ENCODE data around the gene SMYD2.
A peak's percentile ranks its signal among the peaks of the same experiment; 100 is the strongest.

SMYD2 gene, protein sequence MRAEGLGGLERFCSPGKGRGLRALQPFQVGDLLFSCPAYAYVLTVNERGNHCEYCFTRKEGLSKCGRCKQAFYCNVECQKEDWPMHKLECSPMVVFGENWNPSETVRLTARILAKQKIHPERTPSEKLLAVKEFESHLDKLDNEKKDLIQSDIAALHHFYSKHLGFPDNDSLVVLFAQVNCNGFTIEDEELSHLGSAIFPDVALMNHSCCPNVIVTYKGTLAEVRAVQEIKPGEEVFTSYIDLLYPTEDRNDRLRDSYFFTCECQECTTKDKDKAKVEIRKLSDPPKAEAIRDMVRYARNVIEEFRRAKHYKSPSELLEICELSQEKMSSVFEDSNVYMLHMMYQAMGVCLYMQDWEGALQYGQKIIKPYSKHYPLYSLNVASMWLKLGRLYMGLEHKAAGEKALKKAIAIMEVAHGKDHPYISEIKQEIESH

DNA sequence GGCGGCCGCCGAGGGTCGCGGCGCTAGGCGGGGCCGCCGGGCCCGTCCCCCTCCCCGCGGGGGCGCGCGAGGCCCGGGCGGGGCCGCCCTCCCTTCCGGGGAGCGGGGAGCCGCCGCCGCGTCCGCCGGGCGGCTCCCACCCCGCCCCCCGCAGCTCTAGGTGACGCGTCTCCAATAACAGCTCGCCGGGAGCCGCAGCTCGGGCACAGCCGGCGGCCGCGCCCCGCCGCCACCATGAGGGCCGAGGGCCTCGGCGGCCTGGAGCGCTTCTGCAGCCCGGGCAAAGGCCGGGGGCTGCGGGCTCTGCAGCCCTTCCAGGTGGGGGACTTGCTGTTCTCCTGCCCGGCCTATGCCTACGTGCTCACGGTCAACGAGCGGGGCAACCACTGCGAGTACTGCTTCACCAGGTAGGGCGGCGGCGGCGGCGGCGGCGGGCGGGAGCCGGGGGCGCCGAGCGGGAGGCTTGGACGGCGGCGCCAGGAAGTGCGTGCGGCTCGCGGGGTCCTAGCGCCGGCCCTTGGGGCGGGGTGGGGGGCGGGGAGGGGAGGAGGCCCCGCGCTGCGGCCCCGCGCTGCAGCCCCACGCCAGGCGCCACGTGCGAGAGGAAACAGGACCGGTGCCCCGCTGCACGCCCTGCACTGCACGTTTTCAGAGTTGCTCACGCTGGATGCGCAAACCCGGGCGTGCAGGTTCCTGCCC, at the start of gene SMYD2:
Gene SMYD2, plus strand, starts transcription at position 139 of the 699 bp plus-strand sequence. Its CDS starts 96 bp downstream, at position 235.
- in situ Hi-C loops (cut with HindIII; ENCODE audit: low pct_ligation_motif_present, low sequenced_read_pairs) = no loop called here
- H3K36me3 ChIP-seq (replicated peaks) = no peaks in the 10 kb centered on the region
- peak within 1 kb of the TSS; percentile 62 for H3K27ac ChIP-seq
- DNase-seq = no peak
- no peaks in the 10 kb centered on the region for H3K27me3 ChIP-seq (replicated peaks)
- TF ChIP-seq, protein P1, sequence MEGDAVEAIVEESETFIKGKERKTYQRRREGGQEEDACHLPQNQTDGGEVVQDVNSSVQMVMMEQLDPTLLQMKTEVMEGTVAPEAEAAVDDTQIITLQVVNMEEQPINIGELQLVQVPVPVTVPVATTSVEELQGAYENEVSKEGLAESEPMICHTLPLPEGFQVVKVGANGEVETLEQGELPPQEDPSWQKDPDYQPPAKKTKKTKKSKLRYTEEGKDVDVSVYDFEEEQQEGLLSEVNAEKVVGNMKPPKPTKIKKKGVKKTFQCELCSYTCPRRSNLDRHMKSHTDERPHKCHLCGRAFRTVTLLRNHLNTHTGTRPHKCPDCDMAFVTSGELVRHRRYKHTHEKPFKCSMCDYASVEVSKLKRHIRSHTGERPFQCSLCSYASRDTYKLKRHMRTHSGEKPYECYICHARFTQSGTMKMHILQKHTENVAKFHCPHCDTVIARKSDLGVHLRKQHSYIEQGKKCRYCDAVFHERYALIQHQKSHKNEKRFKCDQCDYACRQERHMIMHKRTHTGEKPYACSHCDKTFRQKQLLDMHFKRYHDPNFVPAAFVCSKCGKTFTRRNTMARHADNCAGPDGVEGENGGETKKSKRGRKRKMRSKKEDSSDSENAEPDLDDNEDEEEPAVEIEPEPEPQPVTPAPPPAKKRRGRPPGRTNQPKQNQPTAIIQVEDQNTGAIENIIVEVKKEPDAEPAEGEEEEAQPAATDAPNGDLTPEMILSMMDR (IDR thresholded peaks at IDR 0.05; ENCODE audit: low read depth, low read length, missing control alignments) = no peak
- H3K4me3 ChIP-seq (ENCODE audit: low read depth, low read length) = peak within 1 kb of the TSS; percentile 80

DNA sequence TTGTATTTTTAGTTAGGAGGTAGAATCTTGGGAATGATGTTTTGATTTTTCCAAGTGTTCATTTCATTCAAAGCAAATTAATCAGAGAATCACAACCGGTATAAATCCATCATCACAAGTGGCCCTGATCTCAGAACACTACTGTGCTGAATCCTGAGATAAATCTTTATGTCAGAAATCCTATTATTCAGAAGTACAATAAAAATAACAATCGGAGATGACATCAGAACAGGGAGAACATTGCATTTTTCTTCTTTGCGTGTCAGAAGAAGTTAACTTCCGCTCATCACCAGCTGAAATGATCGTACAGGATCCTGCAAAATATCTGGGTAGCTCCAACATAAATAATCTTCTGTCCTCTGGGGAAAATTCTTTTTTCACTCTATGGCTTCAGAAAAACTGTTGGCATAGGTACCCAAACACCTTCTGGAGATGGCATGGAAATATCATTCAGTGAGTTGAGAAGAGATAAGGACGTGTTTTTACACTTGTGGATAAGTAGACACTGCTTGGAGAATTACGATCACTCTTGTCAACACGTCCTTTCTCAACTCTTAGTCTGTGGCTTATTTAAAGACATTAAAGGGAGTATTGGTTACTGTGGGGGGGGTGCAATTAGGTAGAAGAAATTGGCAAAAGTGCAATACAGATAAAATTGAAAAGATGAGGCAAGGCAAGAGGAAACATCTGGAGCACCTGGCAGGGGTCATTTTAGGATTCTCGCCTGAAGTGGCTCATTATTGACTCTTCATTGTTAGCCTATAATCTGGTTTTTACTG, 46.9 kb upstream of the SMYD2 start:
- TF ChIP-seq, protein P1 (IDR thresholded peaks at IDR 0.05; ENCODE audit: low read depth, low read length, missing control alignments) = no peak
- Histone ChIP-seq H3K36me3 (replicated peaks) (no peaks in the 10 kb centered on the region), H3K4me3 (ENCODE audit: low read depth, low read length) (no peak overlapping the region), H3K27me3 (replicated peaks) (no peaks in the 10 kb centered on the region), H3K27ac (no peak overlapping the region)
- in situ Hi-C loops (cut with HindIII; ENCODE audit: low pct_ligation_motif_present, low sequenced_read_pairs) = no loop called here
- no peak for DNase-seq

DNA sequence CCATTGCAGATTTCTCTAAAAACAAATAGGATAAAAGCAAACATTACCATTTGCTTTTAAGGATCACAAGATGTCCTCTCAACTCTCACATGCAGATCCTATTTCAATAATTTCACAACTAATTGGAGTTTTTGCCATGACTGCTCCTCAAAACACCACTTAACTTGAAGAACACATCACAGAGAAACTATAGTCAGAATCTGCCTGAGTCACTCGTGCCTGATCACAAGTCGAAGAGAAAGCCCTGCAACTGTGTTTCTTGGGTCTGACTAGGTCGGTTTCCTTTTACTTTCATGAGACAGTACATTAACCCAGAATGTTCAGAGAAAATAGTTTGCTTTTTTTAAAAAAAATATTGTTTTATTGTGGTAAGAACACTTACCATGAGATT, 46.3 kb upstream of the SMYD2 start:
- TF ChIP-seq, protein P1 (IDR thresholded peaks at IDR 0.05; ENCODE audit: low read depth, low read length, missing control alignments) = no peak
- in situ Hi-C loops (cut with HindIII; ENCODE audit: low pct_ligation_motif_present, low sequenced_read_pairs) = no loop called here
- H3K36me3 ChIP-seq (replicated peaks) = no peaks in the 10 kb centered on the region
- H3K27ac ChIP-seq = no peak overlapping the region
- H3K4me3 ChIP-seq (ENCODE audit: low read depth, low read length) = no peak overlapping the region
- no peaks in the 10 kb centered on the region for H3K27me3 ChIP-seq (replicated peaks)
- no peak for DNase-seq

DNA sequence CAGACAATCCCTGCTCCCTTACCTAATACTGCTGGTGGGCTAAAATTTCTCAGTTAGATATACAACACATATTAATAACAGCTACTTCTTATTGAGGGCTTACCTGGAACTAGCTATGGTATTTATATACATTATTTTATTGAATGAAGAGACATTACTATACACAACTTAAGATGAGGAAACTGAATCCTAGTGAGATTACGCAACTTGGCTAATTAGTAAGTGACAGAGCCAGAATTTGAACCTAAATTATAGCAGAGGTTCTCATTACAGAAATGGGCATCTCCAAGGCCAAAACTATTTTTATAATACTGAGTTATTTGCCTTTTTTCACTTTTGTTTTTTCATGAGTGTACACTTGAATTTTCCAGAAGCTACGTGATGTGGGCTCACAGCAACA, 44.5 kb upstream of the SMYD2 start:
- in situ Hi-C loops (cut with HindIII; ENCODE audit: low pct_ligation_motif_present, low sequenced_read_pairs) = no loop called here

DNA sequence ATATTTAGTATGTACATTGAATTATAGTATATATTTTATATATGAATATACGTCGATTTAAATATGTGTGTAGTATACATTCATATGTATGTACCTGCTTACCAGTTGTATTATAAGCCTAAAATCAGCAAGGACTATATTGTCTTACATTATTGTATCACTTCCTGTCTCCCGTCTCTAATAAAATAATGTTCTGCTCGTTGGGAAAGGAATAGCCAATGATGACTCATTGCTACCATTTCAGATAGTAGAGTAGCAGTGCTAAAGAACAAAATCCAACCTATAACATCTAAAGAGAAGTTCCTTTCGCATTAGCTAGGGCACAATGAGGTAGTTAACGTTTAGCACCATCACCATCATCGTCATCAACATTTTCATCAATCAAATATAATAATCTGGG, 39.9 kb upstream of the SMYD2 start:
- TF ChIP-seq, protein P1 (IDR thresholded peaks at IDR 0.05; ENCODE audit: low read depth, low read length, missing control alignments) = no peak
- Histone ChIP-seq H3K36me3 (replicated peaks) (no peaks in the 10 kb centered on the region), H3K27me3 (replicated peaks) (no peaks in the 10 kb centered on the region), H3K4me3 (ENCODE audit: low read depth, low read length) (no peak overlapping the region), H3K27ac (no peak overlapping the region)
- in situ Hi-C loops (cut with HindIII; ENCODE audit: low pct_ligation_motif_present, low sequenced_read_pairs) = no loop called here
- DNase-seq = no peak

More for the DNA sequence above, 44.5 kb upstream of the SMYD2 start:
- Histone ChIP-seq H3K27ac (no peak overlapping the region), H3K27me3 (replicated peaks) (no peaks in the 10 kb centered on the region), H3K36me3 (replicated peaks) (no peaks in the 10 kb centered on the region), H3K4me3 (ENCODE audit: low read depth, low read length) (no peak overlapping the region)
- TF ChIP-seq, protein P1 (IDR thresholded peaks at IDR 0.05; ENCODE audit: low read depth, low read length, missing control alignments) = no peak
- no peak for DNase-seq
